ENCODE results near the gene ATRN.

ATRN gene

DNA sequence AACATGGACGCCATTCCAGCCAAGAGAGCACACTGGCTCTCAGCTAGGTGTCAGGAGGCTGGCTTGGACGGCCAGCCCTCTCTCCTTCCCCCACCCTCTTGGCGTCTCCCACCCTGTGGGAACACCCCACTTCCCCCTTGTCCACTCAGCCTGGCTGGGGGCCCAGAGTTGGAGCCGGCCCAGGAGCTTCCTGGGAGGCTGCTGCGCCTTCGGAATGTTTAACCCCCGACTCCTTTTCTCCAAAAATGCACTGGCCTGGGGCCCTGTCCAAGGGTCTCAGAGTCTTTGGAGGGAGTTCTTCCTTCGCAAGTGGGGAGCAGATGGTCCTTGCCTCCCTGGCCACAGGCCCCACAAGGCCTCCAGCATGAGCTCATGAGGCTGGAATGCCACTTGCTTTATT, 206.9 kb downstream of the ATRN start:
- H3K36me3 ChIP-seq (ENCODE audit: insufficient read depth, low read length): peaks cover 23% of the 10 kb centered on the region
- H3K4me3 ChIP-seq (ENCODE audit: low read depth in 1 of 2, low read length in 2 of 2): no peak overlapping the region
- H3K9me3 ChIP-seq (ENCODE audit: low read length): no peaks in the 10 kb centered on the region
- H3K27ac ChIP-seq (ENCODE audit: low read depth, low read length): peak overlapping the region; percentile 79
- H3K9ac ChIP-seq (ENCODE audit: low read length): peak overlapping the region; percentile 37
- H3K27me3 ChIP-seq (ENCODE audit: control insufficient read depth in 1 of 2, insufficient read depth in 2 of 2, low read length in 2 of 2): peaks cover 0 to 5% of the 10 kb centered on the region in 2 donors
- H3K4me1 ChIP-seq (ENCODE audit: insufficient read depth, low read length): peaks cover 47% of the 10 kb centered on the region

DNA sequence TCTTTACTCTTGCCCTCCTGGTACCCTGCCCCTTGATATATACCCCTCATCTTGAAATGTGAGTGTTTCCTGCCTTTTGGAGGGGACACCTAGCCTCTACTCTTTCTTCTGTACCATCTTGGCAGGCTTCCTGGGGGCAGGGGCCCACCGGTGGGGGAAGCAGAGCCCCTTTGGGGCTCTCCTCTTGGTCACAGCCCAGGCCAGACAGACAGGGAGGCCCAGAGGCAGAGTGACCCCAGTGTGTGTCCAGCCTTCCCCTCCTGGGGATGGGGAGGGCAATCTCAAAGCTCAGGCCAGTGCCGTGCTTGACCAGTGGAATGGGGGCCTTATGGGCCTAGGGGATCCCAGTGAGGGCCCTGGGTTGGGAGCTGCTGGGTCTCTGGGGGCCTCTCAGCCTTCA, 207.4 kb downstream of the ATRN start:
- Histone ChIP-seq H3K27me3 (ENCODE audit: control insufficient read depth in 1 of 2, insufficient read depth in 2 of 2, low read length in 2 of 2) (peaks cover 0 to 5% of the 10 kb centered on the region in 2 donors), H3K27ac (ENCODE audit: low read depth, low read length) (peak overlapping the region; percentile 79), H3K4me3 (ENCODE audit: low read depth in 1 of 2, low read length in 2 of 2) (no peak overlapping the region), H3K9ac (ENCODE audit: low read length) (peak overlapping the region; percentile 37), H3K36me3 (ENCODE audit: insufficient read depth, low read length) (peaks cover 20% of the 10 kb centered on the region), H3K4me1 (ENCODE audit: insufficient read depth, low read length) (peaks cover 47% of the 10 kb centered on the region), H3K9me3 (ENCODE audit: low read length) (no peaks in the 10 kb centered on the region)

DNA sequence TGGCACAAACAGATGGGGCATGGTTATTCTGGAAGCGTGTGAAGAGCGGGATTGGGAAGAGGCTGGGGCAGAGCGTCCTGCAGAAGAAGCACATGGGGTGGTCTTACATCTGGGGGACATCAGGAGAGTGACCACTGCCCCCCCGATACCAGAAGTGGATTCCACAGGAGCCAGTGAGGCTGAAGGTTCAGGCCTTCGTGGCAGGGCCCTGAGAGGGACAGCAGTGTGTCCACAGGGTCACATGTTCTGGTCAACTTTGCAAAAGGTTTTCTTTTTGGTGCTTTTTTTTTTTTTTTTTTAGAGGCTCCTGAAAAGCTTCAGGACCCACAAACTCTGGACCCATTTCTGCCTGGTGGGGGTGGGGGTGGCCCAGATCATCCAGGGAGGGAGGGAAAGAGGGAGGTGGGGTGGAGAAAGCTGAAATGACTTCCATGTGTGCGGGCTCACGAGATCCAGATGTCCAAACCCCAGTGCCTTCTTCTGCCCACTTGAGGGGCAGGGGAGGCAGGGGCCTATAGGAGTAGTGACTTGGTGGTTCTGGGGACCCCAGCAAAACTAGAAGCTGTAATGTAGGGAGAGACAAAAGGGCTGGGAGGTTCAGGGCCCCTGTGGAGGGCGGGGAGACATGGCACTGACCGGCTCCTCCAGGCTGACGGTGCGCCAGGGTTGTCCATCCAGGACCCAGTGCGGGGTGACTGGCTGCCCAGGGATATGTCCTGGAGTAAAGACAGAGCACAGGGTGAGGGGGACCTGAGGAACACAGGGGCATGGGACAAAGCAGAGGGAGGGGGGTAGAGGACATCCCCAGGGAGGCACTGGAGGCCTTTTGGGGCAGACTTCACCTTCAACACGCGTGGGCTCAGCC, 208.3 kb downstream of the ATRN start:
- Histone ChIP-seq H3K27ac (ENCODE audit: low read depth, low read length) (peak overlapping the region; percentile 79), H3K4me1 (ENCODE audit: insufficient read depth, low read length) (peaks cover 47% of the 10 kb centered on the region), H3K27me3 (ENCODE audit: control insufficient read depth in 1 of 2, insufficient read depth in 2 of 2, low read length in 2 of 2) (peaks cover 0 to 5% of the 10 kb centered on the region in 2 donors)

DNA sequence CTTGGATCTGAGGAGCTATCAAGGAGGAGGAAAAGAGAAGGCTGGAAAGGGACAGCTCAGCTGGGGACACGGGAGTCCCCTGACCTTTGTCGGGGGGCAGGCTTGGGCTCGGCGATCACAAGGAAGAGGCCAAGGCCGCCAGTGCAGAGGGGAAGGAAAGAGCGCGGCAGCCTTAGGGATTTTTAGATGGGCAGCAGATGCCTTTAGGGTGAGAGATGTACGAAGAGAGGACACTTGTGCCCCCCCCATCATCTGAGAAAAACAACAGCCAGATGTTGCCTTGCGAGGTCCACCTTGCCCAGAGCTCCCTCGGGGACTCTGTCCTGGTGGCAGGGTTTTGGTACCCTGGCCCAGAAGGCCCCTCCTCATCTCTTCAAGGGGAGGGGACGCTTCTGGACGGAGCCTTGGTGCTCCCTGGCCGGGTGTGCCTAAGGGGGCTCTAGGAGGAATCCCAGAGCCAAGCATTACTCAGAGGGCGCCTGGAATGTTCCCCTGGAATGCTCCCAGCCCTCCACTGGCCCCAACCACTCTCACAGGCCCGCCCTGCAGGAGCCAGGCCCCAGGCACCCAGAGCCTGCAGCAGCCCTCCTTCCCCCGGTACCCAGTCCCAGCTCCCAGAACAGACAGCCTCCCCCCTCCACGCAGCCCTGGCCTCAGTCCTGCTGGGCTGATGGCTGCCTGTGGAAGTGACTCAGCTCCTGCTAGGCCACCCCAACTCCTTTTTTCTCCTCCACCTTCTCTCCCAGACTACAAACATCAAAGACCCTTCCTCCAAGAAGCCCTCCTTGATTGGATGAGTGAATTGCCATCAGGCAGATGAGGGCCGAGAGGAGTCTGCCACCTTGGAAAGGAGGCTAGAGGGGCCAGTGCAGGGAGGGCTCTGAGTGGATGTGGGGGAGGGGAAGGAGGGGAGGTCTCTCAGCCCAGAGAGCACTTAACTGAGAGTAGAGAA, 209.2 kb downstream of the ATRN start:
- Histone ChIP-seq H3K9ac (ENCODE audit: low read length) (peak overlapping the region; percentile 41), H3K4me3 (ENCODE audit: low read depth in 1 of 2, low read length in 2 of 2) (peak overlapping the region; percentile 28 to 67), H3K4me1 (ENCODE audit: insufficient read depth, low read length) (peaks cover 47% of the 10 kb centered on the region), H3K27me3 (ENCODE audit: control insufficient read depth in 1 of 2, insufficient read depth in 2 of 2, low read length in 2 of 2) (no peaks in the 10 kb centered on the region), H3K36me3 (ENCODE audit: insufficient read depth, low read length) (peaks cover 12% of the 10 kb centered on the region), H3K9me3 (ENCODE audit: low read length) (no peaks in the 10 kb centered on the region), H3K27ac (ENCODE audit: low read depth, low read length) (peak overlapping the region; percentile 79)

More for the DNA sequence above, 208.3 kb downstream of the ATRN start:
- Histone ChIP-seq H3K9ac (ENCODE audit: low read length) (peak overlapping the region; percentile 41), H3K36me3 (ENCODE audit: insufficient read depth, low read length) (peaks cover 20% of the 10 kb centered on the region), H3K9me3 (ENCODE audit: low read length) (no peaks in the 10 kb centered on the region), H3K4me3 (ENCODE audit: low read depth in 1 of 2, low read length in 2 of 2) (peak overlapping the region in 1 of 2 donors; percentile 67)

DNA sequence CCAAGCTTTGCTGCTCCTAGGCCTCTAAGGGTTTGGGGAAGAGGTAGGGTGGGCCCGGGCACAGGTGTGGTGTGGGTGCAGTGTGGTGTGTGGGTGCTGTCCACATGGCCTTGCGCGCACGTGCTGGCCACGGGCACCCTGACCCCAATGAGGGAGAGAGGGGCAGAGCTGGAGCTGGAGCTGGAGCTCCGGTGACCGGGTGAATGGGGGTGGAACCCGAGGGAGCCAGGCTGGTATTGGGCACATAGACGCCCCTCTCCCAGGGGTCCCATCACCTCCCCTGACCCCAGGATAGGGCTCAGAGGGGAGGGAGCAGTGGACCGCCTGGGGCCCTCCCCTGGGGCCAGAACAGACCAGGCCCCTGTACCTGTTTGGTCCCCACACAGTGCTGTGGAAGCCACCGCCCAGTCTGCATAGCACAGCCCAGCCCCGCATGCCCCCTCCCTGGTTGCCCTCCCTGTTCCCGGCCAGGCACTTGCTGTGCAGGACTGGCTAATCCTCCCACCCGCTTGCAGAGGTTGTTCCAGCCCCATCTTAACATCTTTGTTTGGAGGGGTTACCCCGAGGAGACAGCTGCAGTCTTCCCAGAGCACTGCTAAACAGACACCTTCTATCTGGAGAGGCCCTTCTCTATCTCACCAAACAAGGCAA, 210.0 kb downstream of the ATRN start:
- Histone ChIP-seq H3K9me3 (ENCODE audit: low read length) (no peaks in the 10 kb centered on the region), H3K27ac (ENCODE audit: low read depth, low read length) (peak overlapping the region; percentile 79), H3K4me3 (ENCODE audit: low read depth in 1 of 2, low read length in 2 of 2) (peak overlapping the region; percentile 28 to 67), H3K9ac (ENCODE audit: low read length) (peak overlapping the region; percentile 41), H3K36me3 (ENCODE audit: insufficient read depth, low read length) (peaks cover 4% of the 10 kb centered on the region), H3K4me1 (ENCODE audit: insufficient read depth, low read length) (peaks cover 47% of the 10 kb centered on the region), H3K27me3 (ENCODE audit: control insufficient read depth in 1 of 2, insufficient read depth in 2 of 2, low read length in 2 of 2) (no peaks in the 10 kb centered on the region)

DNA sequence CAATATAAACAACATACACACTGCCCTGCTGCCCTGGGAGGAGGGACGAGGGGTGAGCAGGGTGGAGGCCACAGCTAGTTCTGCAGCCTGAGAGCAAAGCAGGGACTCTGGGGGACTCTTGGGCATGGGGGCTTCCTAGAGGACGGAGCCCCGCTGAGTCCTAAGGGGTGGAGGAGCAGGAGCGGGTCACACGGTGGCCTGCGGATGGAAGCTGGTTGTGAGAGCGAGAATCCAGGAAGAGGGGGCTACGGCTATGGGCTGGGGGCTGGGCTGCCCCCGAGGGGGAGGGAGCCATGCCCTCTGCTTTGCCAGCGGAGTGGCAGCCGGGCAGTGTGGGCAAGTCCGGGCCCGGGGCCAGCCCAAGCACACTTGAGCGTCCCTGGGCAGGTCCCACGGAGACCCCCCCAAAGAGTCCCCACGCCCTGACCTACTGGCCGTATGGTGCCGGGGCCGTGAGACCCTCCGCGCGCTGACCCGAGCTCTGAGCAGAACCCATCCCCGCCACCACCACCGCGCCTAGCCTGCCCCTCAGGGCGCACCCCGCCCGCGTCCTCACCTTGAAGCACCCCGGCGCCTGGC, 210.6 kb downstream of the ATRN start:
- H3K27me3 ChIP-seq (ENCODE audit: control insufficient read depth in 1 of 2, insufficient read depth in 2 of 2, low read length in 2 of 2): no peaks in the 10 kb centered on the region
- no peaks in the 10 kb centered on the region for H3K9me3 ChIP-seq (ENCODE audit: low read length)
- H3K27ac ChIP-seq (ENCODE audit: low read depth, low read length): peak overlapping the region; percentile 79
- H3K9ac ChIP-seq (ENCODE audit: low read length): peak overlapping the region; percentile 41
- H3K4me3 ChIP-seq (ENCODE audit: low read depth in 1 of 2, low read length in 2 of 2): peak overlapping the region; percentile 28 to 67
- H3K36me3 ChIP-seq (ENCODE audit: insufficient read depth, low read length): no peaks in the 10 kb centered on the region
- H3K4me1 ChIP-seq (ENCODE audit: insufficient read depth, low read length): peaks cover 48% of the 10 kb centered on the region

DNA sequence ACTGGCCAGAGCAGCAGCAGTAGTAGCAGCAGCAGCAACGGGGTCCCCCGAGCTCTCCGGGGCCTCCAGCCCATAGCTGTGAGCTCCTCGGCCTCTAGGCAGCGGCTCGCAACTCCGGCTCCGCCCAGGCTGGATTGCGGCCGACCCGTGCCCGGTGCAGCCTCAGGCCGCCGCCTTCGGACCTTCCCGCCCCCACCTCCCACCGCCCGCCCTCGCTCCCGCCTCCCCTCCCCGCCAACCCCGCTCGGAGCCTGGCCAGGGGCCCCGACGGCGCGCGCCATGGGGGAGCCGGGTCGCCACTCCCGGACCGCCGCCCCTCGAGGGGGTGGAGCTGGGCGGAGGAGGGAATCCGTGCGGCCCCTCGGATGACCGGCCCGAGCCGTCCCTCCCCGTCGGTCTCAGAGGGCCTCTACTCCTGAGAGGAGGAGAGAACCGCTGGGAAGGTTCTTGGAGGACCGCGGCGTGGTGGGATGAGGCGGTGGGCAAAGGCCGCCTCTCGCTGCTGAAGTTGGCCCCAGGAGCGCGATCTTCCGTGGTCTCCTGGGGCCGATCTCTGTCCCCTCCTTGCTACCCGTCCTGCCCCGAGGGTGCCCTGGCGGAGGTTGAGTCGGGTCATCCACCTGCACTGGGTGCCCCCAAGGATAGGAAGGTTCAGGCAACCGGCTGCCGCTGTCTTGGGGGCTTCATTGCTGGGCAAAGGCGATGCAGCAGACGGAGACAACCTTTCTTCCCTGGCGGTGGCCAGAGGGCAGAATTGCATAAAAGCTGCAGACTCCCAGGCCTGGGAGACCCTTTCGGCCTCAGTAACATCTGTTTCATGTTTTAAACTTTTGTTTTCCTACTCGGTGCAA, 211.3 kb downstream of the ATRN start, which contains the start of gene ADAM33:
ADAM33 (minus strand) TSS at position 80 of the 851 bp plus-strand sequence; CDS start at position 74, 6 bp downstream.
- H3K9me3 ChIP-seq (ENCODE audit: low read length): no peaks in the 10 kb centered on the region
- peak within 1 kb of the TSS; percentile 41 for H3K9ac ChIP-seq (ENCODE audit: low read length)
- no peaks in the 10 kb centered on the region for H3K27me3 ChIP-seq (ENCODE audit: control insufficient read depth in 1 of 2, insufficient read depth in 2 of 2, low read length in 2 of 2)
- no peaks in the 10 kb centered on the region for H3K36me3 ChIP-seq (ENCODE audit: insufficient read depth, low read length)
- H3K27ac ChIP-seq (ENCODE audit: low read depth, low read length): peak within 1 kb of the TSS; percentile 79
- peak within 1 kb of the TSS; percentile 28 to 67 for H3K4me3 ChIP-seq (ENCODE audit: low read depth in 1 of 2, low read length in 2 of 2)
- H3K4me1 ChIP-seq (ENCODE audit: insufficient read depth, low read length): peaks cover 48% of the 10 kb centered on the region

DNA sequence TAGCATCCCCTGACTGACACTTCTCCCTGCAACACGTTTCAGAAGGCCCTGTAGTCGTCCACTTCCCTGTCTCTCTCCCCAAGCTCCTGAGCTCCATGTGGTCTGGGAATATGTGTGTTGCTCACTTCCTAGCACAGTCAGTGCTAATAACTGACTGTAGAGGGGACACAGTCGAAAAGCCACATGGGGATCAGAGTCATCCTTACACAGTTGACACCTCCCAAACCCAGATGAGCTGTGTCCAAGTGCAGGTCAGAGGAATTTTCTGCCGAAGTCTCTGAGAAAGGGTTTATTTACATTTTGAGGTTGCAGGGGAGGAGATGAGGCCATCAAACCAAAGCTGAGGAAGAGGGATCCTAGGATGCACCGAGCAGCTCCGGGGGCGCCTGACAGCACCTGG, 214.5 kb downstream of the ATRN start:
- no peaks in the 10 kb centered on the region for H3K36me3 ChIP-seq (ENCODE audit: insufficient read depth, low read length)
- H3K9ac ChIP-seq (ENCODE audit: low read length): no peak overlapping the region
- no peaks in the 10 kb centered on the region for H3K9me3 ChIP-seq (ENCODE audit: low read length)
- H3K27ac ChIP-seq (ENCODE audit: low read depth, low read length): no peak overlapping the region
- no peak overlapping the region for H3K4me3 ChIP-seq (ENCODE audit: low read depth in 1 of 2, low read length in 2 of 2)
- peaks cover 26% of the 10 kb centered on the region for H3K4me1 ChIP-seq (ENCODE audit: insufficient read depth, low read length)
- H3K27me3 ChIP-seq (ENCODE audit: control insufficient read depth in 1 of 2, insufficient read depth in 2 of 2, low read length in 2 of 2): no peaks in the 10 kb centered on the region

DNA sequence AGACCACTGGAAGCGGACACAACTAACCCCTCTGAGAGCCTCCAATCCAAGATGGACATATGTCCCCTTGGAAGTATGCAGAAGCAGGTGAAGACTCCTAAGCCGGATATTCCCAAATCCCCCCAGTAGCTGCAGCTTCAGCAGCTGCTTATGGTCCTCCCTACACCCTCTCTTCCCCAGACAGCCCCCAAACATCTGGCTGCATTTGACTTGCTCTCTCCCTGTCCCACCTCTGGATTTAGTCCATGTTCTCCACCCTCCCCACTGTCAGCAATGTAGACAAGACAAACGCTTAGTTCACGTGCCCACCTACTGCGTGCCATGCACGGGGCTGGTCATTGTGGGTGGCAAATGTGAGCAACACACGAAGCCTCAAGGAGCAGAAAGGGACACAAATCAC, 215.6 kb downstream of the ATRN start:
- Histone ChIP-seq H3K36me3 (ENCODE audit: insufficient read depth, low read length) (no peaks in the 10 kb centered on the region), H3K9me3 (ENCODE audit: low read length) (no peaks in the 10 kb centered on the region), H3K27me3 (ENCODE audit: control insufficient read depth in 1 of 2, insufficient read depth in 2 of 2, low read length in 2 of 2) (no peaks in the 10 kb centered on the region), H3K9ac (ENCODE audit: low read length) (no peak overlapping the region), H3K4me1 (ENCODE audit: insufficient read depth, low read length) (peaks cover 18% of the 10 kb centered on the region), H3K27ac (ENCODE audit: low read depth, low read length) (peak overlapping the region; percentile 83), H3K4me3 (ENCODE audit: low read depth in 1 of 2, low read length in 2 of 2) (no peak overlapping the region)

DNA sequence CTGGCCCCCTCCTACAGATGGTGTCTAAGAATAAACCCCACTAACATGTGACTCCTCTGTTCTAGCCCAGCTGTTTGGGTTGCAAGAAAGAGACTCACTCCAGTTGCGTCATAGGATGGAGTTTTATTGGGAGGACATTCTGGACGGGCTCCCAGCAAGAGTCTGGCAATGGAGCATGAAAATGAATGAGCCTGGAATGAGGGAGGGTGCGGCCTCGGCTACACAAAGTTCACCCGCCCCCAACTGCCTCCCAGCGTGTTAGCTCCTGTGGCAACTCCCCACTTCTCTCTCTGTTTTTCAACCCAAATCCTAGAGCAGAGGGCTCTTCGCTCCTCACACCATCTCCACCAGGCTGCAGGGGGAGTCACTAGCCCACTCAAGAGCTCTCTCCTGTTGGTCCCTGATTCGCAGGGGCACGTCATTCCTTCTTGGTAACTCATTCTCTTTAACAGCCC, 216.1 kb downstream of the ATRN start:
- no peaks in the 10 kb centered on the region for H3K27me3 ChIP-seq (ENCODE audit: control insufficient read depth in 1 of 2, insufficient read depth in 2 of 2, low read length in 2 of 2)
- H3K36me3 ChIP-seq (ENCODE audit: insufficient read depth, low read length): no peaks in the 10 kb centered on the region
- no peaks in the 10 kb centered on the region for H3K9me3 ChIP-seq (ENCODE audit: low read length)
- peak overlapping the region in 1 of 2 donors; percentile 30 for H3K4me3 ChIP-seq (ENCODE audit: low read depth in 1 of 2, low read length in 2 of 2)
- H3K27ac ChIP-seq (ENCODE audit: low read depth, low read length): peak overlapping the region; percentile 83
- H3K9ac ChIP-seq (ENCODE audit: low read length): no peak overlapping the region
- H3K4me1 ChIP-seq (ENCODE audit: insufficient read depth, low read length): peaks cover 18% of the 10 kb centered on the region

Measured in muscle layer of colon (tissue), 2 donors.